ENCODE results near the gene LRP1B. TPM values are rescaled to one million over a fixed set of nuclear protein-coding genes. Genes with fewer than 3 reads are reported as not detected.

The LRP1B gene
- total RNA-seq, 1 experiment from 2014 or later: 0.52 TPM

GRCh38 chr2:140747090-140747489 lies 1383.7 kb downstream of the LRP1B start:
- H3K27me3 Mint-ChIP-seq (ENCODE audit: low read depth): no peaks in the 10 kb centered on the region

GRCh38 chr2:140744379-140744778 lies 1386.4 kb downstream of the LRP1B start:
- CTCF ChIA-PET: no interaction called here
- Mint-ChIP-seq H3K9me3 (no peaks in the 10 kb centered on the region), H3K36me3 (no peaks in the 10 kb centered on the region), H3K27ac (no peak overlapping the region), H3K4me3 (no peak overlapping the region), H3K4me1 (peaks cover 11% of the 10 kb centered on the region), H3K27me3 (ENCODE audit: low read depth) (no peaks in the 10 kb centered on the region)
- POLR2A ChIA-PET: no interaction called here
- ATAC-seq: no peak
- DNase-seq (ENCODE audit: low spot score): no peak
- TF ChIP-seq ZNF423 (CRISPR knock-in tag; IDR thresholded peaks at IDR 0.05) (no peak), USF2 (CRISPR knock-in tag; IDR thresholded peaks at IDR 0.05) (no peak), GTF2I (CRISPR knock-in tag; conservative IDR thresholded peaks at IDR 0.05) (no peak), CREB1 (CRISPR knock-in tag; IDR thresholded peaks at IDR 0.05) (no peak), USF1 (CRISPR knock-in tag; IDR thresholded peaks at IDR 0.05) (no peak), TP53 (CRISPR knock-in tag; IDR thresholded peaks at IDR 0.05) (no peak), TEAD4 (CRISPR knock-in tag; IDR thresholded peaks at IDR 0.05) (no peak), TCF7 (CRISPR knock-in tag; IDR thresholded peaks at IDR 0.05; ENCODE audit: low read depth) (no peak), SP1 (CRISPR knock-in tag; conservative IDR thresholded peaks at IDR 0.05) (no peak), TEAD1 (CRISPR knock-in tag; IDR thresholded peaks at IDR 0.05) (no peak), PREB (CRISPR knock-in tag; IDR thresholded peaks at IDR 0.05; ENCODE audit: borderline replicate concordance) (no peak), GABPB1 (CRISPR knock-in tag; IDR thresholded peaks at IDR 0.05) (no peak), IRF2 (CRISPR knock-in tag; IDR thresholded peaks at IDR 0.05; ENCODE audit: borderline replicate concordance, low read depth) (no peak), ARID4B (CRISPR knock-in tag; IDR thresholded peaks at IDR 0.05; ENCODE audit: borderline replicate concordance) (no peak), ESRRA (CRISPR knock-in tag; IDR thresholded peaks at IDR 0.05; ENCODE audit: borderline replicate concordance) (no peak), IRF1 (CRISPR knock-in tag; IDR thresholded peaks at IDR 0.05) (no peak)

More at GRCh38 chr2:140747090-140747489, 1383.7 kb downstream of the LRP1B start:
- Mint-ChIP-seq H3K27ac (0 out of 2 replicates have a peak overlapping the region, but pooled peaks have one; percentile 30), H3K9me3 (no peaks in the 10 kb centered on the region), H3K4me1 (peaks cover 11% of the 10 kb centered on the region), H3K4me3 (no peak overlapping the region), H3K36me3 (no peaks in the 10 kb centered on the region)
- DNase-seq (ENCODE audit: low spot score) (no peak), ATAC-seq (peak; percentile 57; the same call in 1 of the 2 replicates)
- CTCF ChIA-PET: no interaction called here
- TF ChIP-seq MYBL2 (CRISPR knock-in tag; IDR thresholded peaks at IDR 0.05): no peak
- TF ChIP-seq ZNF532 (CRISPR knock-in tag; IDR thresholded peaks at IDR 0.05; ENCODE audit: borderline replicate concordance): no peak
- no peak for TF ChIP-seq EMX1 (CRISPR knock-in tag; IDR thresholded peaks at IDR 0.05)
- no peak for TF ChIP-seq NR2C2 (CRISPR knock-in tag; IDR thresholded peaks at IDR 0.05)
- POLR2A ChIA-PET: no interaction called here

All from WTC11 (cell line).